GM12878 (cell line): ENCODE results near the gene SPAAR. TPM values are rescaled to one million over a fixed set of nuclear protein-coding genes. Genes with fewer than 3 reads are reported as not detected.

Experiments
- ATAC-seq: fragments of 200-7000 bp; cut with Tn5 transposase; 3 replicates; pipeline ENCODE4 v1.9.1; 2020; ENCODE audit warnings: mild to moderate bottlenecking, moderate library complexity
- BruUV-seq: library from RNA; stranded (reverse); fragments of 400-500 nt; replicated peaks from 2 replicates; lab custom pipeline; 2021; lab: Mats Ljungman, UMichigan
- CTCF ChIA-PET: fragments of 300-600 bp; sonication (Branson Sonifier 250); formaldehyde crosslinking; extraction: SDS; loops from one replicate; lab custom pipeline; 2021; ENCODE audit warnings: inconsistent platforms; lab: Yijun Ruan, JAX
- POLR2A ChIA-PET: fragments of 350-600 bp; formaldehyde crosslinking; extraction: SDS; loops from one replicate; lab custom pipeline; 2021; ENCODE audit warnings: inconsistent platforms; lab: Charles Lee
- RAD21 ChIA-PET: fragments of 300-600 bp; sonication (Branson Sonifier 250); formaldehyde crosslinking; loops from one replicate; lab custom pipeline; 2023; ENCODE audit warnings: antibody characterized with exemption; ENCODE audit not compliant: unreplicated experiment; lab: Charles Lee
- SMC1A ChIA-PET: fragments of 300-600 bp; sonication (Branson Sonifier 250); formaldehyde crosslinking; loops from one replicate; lab custom pipeline; 2023; ENCODE audit not compliant: unreplicated experiment, uncharacterized antibody; lab: Charles Lee
- DNase-seq: peaks from one replicate; pipeline ENCODE4 v3.0.0-alpha.2; 2011; ENCODE audit warnings: low read depth, low spot score
- FAIRE-seq: peaks from 3 replicates; lab custom pipeline; 2011; peaks lifted over from hg19 to GRCh38; lab: Jason Lieb, UNC
- H2AFZ ChIP-seq: 2 replicates; pipeline ENCODE4 v1.6.0; 2011; ENCODE audit warnings: low read depth, low read length, control low read depth; ENCODE audit not compliant: control insufficient read depth
- H3K27ac ChIP-seq: 2 replicates; pipeline ENCODE4 v1.5.1; 2011; ENCODE audit warnings: control low read depth; ENCODE audit not compliant: control insufficient read depth, insufficient read depth
- H3K27me3 ChIP-seq, 2 experiments: replicated peaks in 1 of 2; 2 replicates each; pipeline versions ENCODE4 v1.6.0 to v1.6.1; 2011; ENCODE audit warnings: low read length in 1 of 2; ENCODE audit not compliant: control insufficient read depth in 2 of 2, insufficient read depth in 2 of 2
- H3K36me3 ChIP-seq, 2 experiments: 2 replicates each; pipeline ENCODE4 v1.5.1; 2011; ENCODE audit warnings: low read length in 1 of 2; ENCODE audit not compliant: control insufficient read depth in 2 of 2, insufficient read depth in 2 of 2
- H3K4me1 ChIP-seq: 2 replicates; pipeline ENCODE4 v1.6.1; 2011; ENCODE audit warnings: mild to moderate bottlenecking, low read length, moderate library complexity, mixed read lengths; ENCODE audit not compliant: control insufficient read depth, insufficient read depth
- H3K4me2 ChIP-seq: 2 replicates; pipeline ENCODE4 v1.6.0; 2011; ENCODE audit warnings: control low read depth; ENCODE audit not compliant: control insufficient read depth, insufficient read depth
- H3K4me3 ChIP-seq: fragments of 200-600 bp; sonication (generic); 2 replicates; pipeline ENCODE4 v1.5.1; 2016
- H3K79me2 ChIP-seq: 2 replicates; pipeline ENCODE4 v1.6.0; 2011; ENCODE audit warnings: low read length; ENCODE audit not compliant: control insufficient read depth, insufficient read depth
- H3K9ac ChIP-seq: 2 replicates; pipeline ENCODE4 v1.8.0; 2011; ENCODE audit warnings: low read length, control low read depth, mixed read lengths; ENCODE audit not compliant: control insufficient read depth, insufficient read depth
- H3K9me3 ChIP-seq: replicated peaks from 3 replicates; pipeline ENCODE4 v1.5.1; 2011; ENCODE audit warnings: mild to moderate bottlenecking, low read length; ENCODE audit not compliant: control insufficient read depth, insufficient read depth
- H4K20me1 ChIP-seq: 2 replicates; pipeline ENCODE4 v1.6.0; 2011; ENCODE audit not compliant: control insufficient read depth, insufficient read depth
- ATF2 ChIP-seq: IDR thresholded peaks from 2 replicates; pipeline ENCODE4 v1.6.1; 2012; ENCODE audit warnings: low read length, inconsistent platforms
- ATF7 ChIP-seq: fragments of 450-650 bp; IDR thresholded peaks from 2 replicates; pipeline ENCODE4 v1.6.1; 2016; ENCODE audit warnings: low read depth, mild to moderate bottlenecking
- BACH1 ChIP-seq: fragments of 450-650 bp; IDR thresholded peaks from 2 replicates; pipeline ENCODE4 v1.6.1; 2017; ENCODE audit warnings: mild to moderate bottlenecking, borderline replicate concordance
- CEBPB ChIP-seq, 2 experiments: fragments of 150-350 bp in 1 of 2; IDR thresholded peaks; 2 replicates each; pipeline ENCODE4 v1.6.1; 2012 to 2014; ENCODE audit warnings: low read depth in 2 of 2, low read length in 2 of 2, borderline replicate concordance in 1 of 2, inconsistent platforms in 1 of 2
- CHD2 ChIP-seq: IDR thresholded peaks from 2 replicates; pipeline ENCODE4 v1.6.1; 2011; ENCODE audit warnings: low read depth, low read length, improper control_type of control experiment, borderline replicate concordance
- FOXK2 ChIP-seq: fragments of 450-650 bp; IDR thresholded peaks from 2 replicates; pipeline ENCODE4 v1.6.1; 2017; ENCODE audit warnings: mild to moderate bottlenecking, moderate library complexity
- HDGF ChIP-seq: fragments of 450-650 bp; IDR thresholded peaks from 2 replicates; pipeline ENCODE4 v1.6.1; 2016; ENCODE audit warnings: antibody characterized with exemption
- LARP7 ChIP-seq: fragments of 450-650 bp; IDR thresholded peaks from 2 replicates; pipeline ENCODE4 v1.6.1; 2017; ENCODE audit warnings: mild to moderate bottlenecking
- NR2F1 ChIP-seq: fragments of 450-650 bp; conservative IDR thresholded peaks from 2 replicates; pipeline ENCODE4 v1.6.1; 2017; ENCODE audit warnings: mild to moderate bottlenecking
- PAX8 ChIP-seq: fragments of 450-650 bp; IDR thresholded peaks from 2 replicates; pipeline ENCODE4 v1.6.1; 2017; ENCODE audit warnings: mild to moderate bottlenecking, moderate library complexity
- PBX3 ChIP-seq: IDR thresholded peaks from 2 replicates; pipeline ENCODE4 v1.6.1; 2011; ENCODE audit warnings: mild to moderate bottlenecking, low read depth, low read length, moderate library complexity; ENCODE audit not compliant: insufficient replicate concordance
- POLR2A ChIP-seq: IDR thresholded peaks from 2 replicates; pipeline ENCODE4 v1.6.1; 2011; ENCODE audit warnings: low read depth, mild to moderate bottlenecking, low read length
- RFX5 ChIP-seq: IDR thresholded peaks from 2 replicates; pipeline ENCODE4 v1.6.1; 2011; ENCODE audit warnings: low read depth, low read length, improper control_type of control experiment
- WGBS: methylation state at CpG from one replicate; pipeline ENCODE4 v1.1.6; 2016; ENCODE audit warnings: low lambda C conversion rate; ENCODE audit not compliant: insufficient replicate concordance, insufficient coverage; ENCODE audit errors: missing lambda C conversion rate; 5-methylcytosine and 5-hydroxymethylcytosine counted together
- in situ Hi-C: fragments of 300-500 bp; cut with MboI; formaldehyde crosslinking; loops from 9 replicates; pipeline ENCODE4 v1.14.3; 2018; ENCODE audit warnings: mixed read lengths
- intact Hi-C: fragments of 100-400 bp; cut with micrococcal nuclease; formaldehyde crosslinking; loops from one replicate; pipeline ENCODE4 v1.14.2; 2022; ENCODE audit not compliant: unreplicated experiment
- polyA plus RNA-seq, 11 experiments: library from polyadenylated mRNA; depleted of rRNA in 4 of 11; unstranded in 6 of 11; stranded (reverse) in 5 of 11; fragments of >200 nt; fragmentation: Nextera tagmentation in 4 of 11; fragmentation: Illumina TruSeq in 1 of 11; extraction: Ambion mirVana in 4 of 11; extraction: Trizol in 1 of 11; gene quantifications; 1 replicate in 1 of 11; 2 replicates in 10 of 11; pipeline versions ENCODE4 v1.2.1 to v1.2.3, GENCODE V29; 2011 to 2016; ENCODE audit warnings: inconsistent platforms in 2 of 11, missing spikeins in 2 of 11, low read depth in 1 of 11
- total RNA-seq, 4 experiments: library from RNA; depleted of rRNA in 3 of 4; stranded (reverse); fragments of >200 nt in 3 of 4; fragmentation: Illumina TruSeq in 1 of 4; extraction: Trizol in 1 of 4; gene quantifications; 2 replicates each; pipeline versions ENCODE4 v1.2.1 to v1.2.3, GENCODE V29; 2013 to 2021

Gene SPAAR
- total and polyA plus RNA-seq, 10 of the 15 experiments (the other 5 are each of a cell fraction or from before 2014, with no cell fraction given) = not detected

- WGBS = 49% methylated on average over 8 of the region's 8 CpGs
- ChIA-PET POLR2A (no interaction called here), CTCF (interaction anchor here (1.4 to 12.7 kb wide), 5 partner anchors 11 to 73 kb away, joined by 5 to 92 read pairs (median 6); partner anchors contain the start of genes FAM221B and TMEM8B), RAD21 (interaction anchor here (1.1 kb wide), 1 partner anchor 37 kb away, joined by 3 read pairs; no protein-coding TSS in a partner anchor), SMC1A (interaction anchor here (0.6 to 2.6 kb wide), 6 partner anchors 9 to 39 kb away, joined by 3 to 11 read pairs (median 4); no protein-coding TSS in a partner anchor)
- Histone ChIP-seq H2AFZ (no peak overlapping the region), H3K4me1 (no peaks in the 10 kb centered on the region), H3K4me3 (no peak overlapping the region), H4K20me1 (no peaks in the 10 kb centered on the region), H3K4me2 (no peak overlapping the region), H3K79me2 (no peaks in the 10 kb centered on the region), H3K9ac (no peak overlapping the region), H3K27me3 (no peaks in the 10 kb centered on the region), H3K36me3 (no peaks in the 10 kb centered on the region), H3K27ac (no peak overlapping the region), H3K9me3 (no peaks in the 10 kb centered on the region)
- intact Hi-C loops (no loop called here), in situ Hi-C loops (no loop called here)
- ATAC-seq (peak; percentile 46; the same call in 2 of the 3 replicates), DNase-seq (no peak), FAIRE-seq (no peak)
- TF ChIP-seq RFX5 (peak; percentile 32; the same call in 1 of the 2 replicates), PBX3 (no peak), CHD2 (no peak)
- no TSS peak for BruUV-seq
Observed at GRCh38 chr9:35863583-35863982, 45.7 kb upstream of the SPAAR start.

- H2AFZ ChIP-seq = no peak overlapping the region
- no peaks in the 10 kb centered on the region for H4K20me1 ChIP-seq
- no peak for FAIRE-seq
- CTCF ChIA-PET = interaction anchor here (1.4 to 12.7 kb wide), 5 partner anchors 14 to 75 kb away, joined by 3 to 92 read pairs (median 5); partner anchors contain the start of genes FAM221B and TMEM8B
- no peaks in the 10 kb centered on the region for H3K79me2 ChIP-seq
- no peaks in the 10 kb centered on the region for H3K27me3 ChIP-seq
- no peak overlapping the region for H3K4me3 ChIP-seq
- in situ Hi-C loops (no loop called here), intact Hi-C loops (no loop called here)
- POLR2A ChIA-PET = no interaction called here
- SMC1A ChIA-PET = interaction anchor here (0.7 to 2.6 kb wide), 4 partner anchors 14 to 38 kb away, joined by 3 to 11 read pairs (median 4); no protein-coding TSS in a partner anchor
- H3K4me1 ChIP-seq = no peaks in the 10 kb centered on the region
- H3K9ac ChIP-seq = no peak overlapping the region
- no peaks in the 10 kb centered on the region for H3K36me3 ChIP-seq
- no TSS peak for BruUV-seq
- no peak for DNase-seq
- WGBS = 81% methylated on average over 8 of the region's 8 CpGs
- no peak overlapping the region for H3K27ac ChIP-seq
- RAD21 ChIA-PET = interaction anchor here (1.0 kb wide), 1 partner anchor 12 kb away, joined by 3 read pairs; no protein-coding TSS in a partner anchor
- ATAC-seq = no peak
- no peaks in the 10 kb centered on the region for H3K9me3 ChIP-seq
- no peak overlapping the region for H3K4me2 ChIP-seq
- no peak for TF ChIP-seq CEBPB (IDR thresholded peaks at IDR 0.05; ENCODE audit: borderline replicate concordance in 1 of 2, low read depth in 2 of 2, low read length in 2 of 2)
- TF ChIP-seq ATF2 = no peak
- no peak for TF ChIP-seq PAX8
- no peak for TF ChIP-seq FOXK2
- no peak for TF ChIP-seq POLR2A
- TF ChIP-seq BACH1 = no peak
- TF ChIP-seq NR2F1 = no peak
- no peak for TF ChIP-seq LARP7
- TF ChIP-seq HDGF = no peak
- TF ChIP-seq ATF7 = no peak
Observed at GRCh38 chr9:35864695-35865255, 44.5 kb upstream of the SPAAR start.
